Measurements from ENCODE around the gene MDH1.

MDH1 gene

GRCh38 chr2:63643486-63643885 is 54.7 kb downstream of the MDH1 start:
- ChIA-PET POLR2A (interaction anchor here (0.5 kb wide), 1 partner anchor 55 kb away, joined by 3 read pairs; no protein-coding TSS in a partner anchor), CTCF (no interaction called here)
- no peak for TF ChIP-seq CTCF (IDR thresholded peaks at IDR 0.05; ENCODE audit: insufficient read depth, low read length, missing control alignments)
- no peak for DNase-seq (ENCODE audit: low read depth, low spot score)
- no peak overlapping the region for H3K4me3 ChIP-seq (ENCODE audit: low read depth, low read length)

GRCh38 chr2:63648632-63649031 is 59.9 kb downstream of the MDH1 start:
- no peak for TF ChIP-seq CTCF (IDR thresholded peaks at IDR 0.05; ENCODE audit: insufficient read depth, low read length, missing control alignments)
- ChIA-PET CTCF (no interaction called here), POLR2A (no interaction called here)
- no peak for DNase-seq (ENCODE audit: low read depth, low spot score)
- H3K4me3 ChIP-seq (ENCODE audit: low read depth, low read length) = no peak overlapping the region

DNA sequence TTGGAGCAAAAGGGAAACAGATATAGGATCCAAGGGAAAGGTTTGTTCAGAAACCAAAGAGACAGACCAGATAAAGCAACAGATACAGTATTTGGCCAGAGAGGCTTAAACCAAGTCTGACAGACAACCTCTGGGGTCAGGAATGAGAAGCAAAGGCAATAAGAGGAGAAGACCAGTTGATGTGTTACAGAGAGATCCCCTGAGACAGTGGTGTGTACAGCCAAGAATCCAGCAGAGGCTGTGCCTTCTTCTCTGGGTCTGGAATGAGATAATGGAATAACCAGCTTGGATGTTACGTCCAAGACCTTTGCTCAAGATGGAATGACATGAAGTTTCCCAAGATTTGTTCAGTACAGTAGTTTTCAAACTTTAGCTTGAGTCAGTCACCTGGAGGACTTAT is 61.1 kb downstream of the MDH1 start:
- ChIA-PET POLR2A (no interaction called here), CTCF (no interaction called here)
- no peak for TF ChIP-seq CTCF (IDR thresholded peaks at IDR 0.05; ENCODE audit: insufficient read depth, low read length, missing control alignments)
- DNase-seq (ENCODE audit: low read depth, low spot score) = no peak
- H3K4me3 ChIP-seq (ENCODE audit: low read depth, low read length) = no peak overlapping the region

DNA sequence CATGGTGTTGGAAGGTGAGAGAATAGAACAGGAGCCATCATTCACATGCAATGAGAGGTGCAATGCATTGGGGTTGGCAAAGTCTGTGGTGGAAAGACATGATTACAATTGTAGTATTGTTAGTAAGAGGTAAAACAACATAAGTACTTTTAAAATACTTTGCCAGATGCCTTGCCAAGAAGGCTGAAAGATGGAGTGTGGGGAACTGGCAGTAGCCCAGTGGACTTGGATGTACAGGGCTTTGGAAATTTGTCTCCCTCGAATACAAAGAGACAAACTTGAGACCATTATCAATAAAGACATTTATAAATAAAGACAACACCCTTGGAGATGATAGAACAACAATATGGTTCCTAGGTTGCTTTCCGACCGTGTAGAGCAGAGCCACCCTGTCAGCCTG is 62.0 kb downstream of the MDH1 start:
- CTCF ChIA-PET = no interaction called here
- H3K4me3 ChIP-seq (ENCODE audit: low read depth, low read length) = no peak overlapping the region
- no peak for DNase-seq (ENCODE audit: low read depth, low spot score)
- POLR2A ChIA-PET = no interaction called here
- no peak for TF ChIP-seq CTCF (IDR thresholded peaks at IDR 0.05; ENCODE audit: insufficient read depth, low read length, missing control alignments)

DNA sequence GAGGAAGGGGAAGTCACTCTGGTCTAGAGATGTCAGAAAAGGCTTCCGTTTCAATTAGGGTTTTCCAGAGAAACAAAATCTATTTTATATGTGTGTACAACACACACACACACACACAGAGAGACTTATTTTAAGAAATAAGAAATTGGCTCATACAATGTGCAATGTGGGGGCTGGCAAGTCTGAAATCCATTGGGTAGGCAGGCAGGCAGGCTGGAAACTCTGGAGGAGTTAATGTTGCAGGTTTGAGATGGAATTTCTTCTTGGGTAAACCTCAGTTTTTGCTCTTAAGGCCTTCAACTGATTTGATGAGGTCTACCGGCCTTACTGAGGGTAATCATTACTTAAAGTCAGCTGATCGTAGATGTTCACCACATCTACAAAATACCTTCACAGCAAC is 62.6 kb downstream of the MDH1 start:
- no peak overlapping the region for H3K4me3 ChIP-seq (ENCODE audit: low read depth, low read length)
- no peak for DNase-seq (ENCODE audit: low read depth, low spot score)
- POLR2A ChIA-PET = no interaction called here
- TF ChIP-seq CTCF (IDR thresholded peaks at IDR 0.05; ENCODE audit: insufficient read depth, low read length, missing control alignments) = no peak
- CTCF ChIA-PET = no interaction called here

DNA sequence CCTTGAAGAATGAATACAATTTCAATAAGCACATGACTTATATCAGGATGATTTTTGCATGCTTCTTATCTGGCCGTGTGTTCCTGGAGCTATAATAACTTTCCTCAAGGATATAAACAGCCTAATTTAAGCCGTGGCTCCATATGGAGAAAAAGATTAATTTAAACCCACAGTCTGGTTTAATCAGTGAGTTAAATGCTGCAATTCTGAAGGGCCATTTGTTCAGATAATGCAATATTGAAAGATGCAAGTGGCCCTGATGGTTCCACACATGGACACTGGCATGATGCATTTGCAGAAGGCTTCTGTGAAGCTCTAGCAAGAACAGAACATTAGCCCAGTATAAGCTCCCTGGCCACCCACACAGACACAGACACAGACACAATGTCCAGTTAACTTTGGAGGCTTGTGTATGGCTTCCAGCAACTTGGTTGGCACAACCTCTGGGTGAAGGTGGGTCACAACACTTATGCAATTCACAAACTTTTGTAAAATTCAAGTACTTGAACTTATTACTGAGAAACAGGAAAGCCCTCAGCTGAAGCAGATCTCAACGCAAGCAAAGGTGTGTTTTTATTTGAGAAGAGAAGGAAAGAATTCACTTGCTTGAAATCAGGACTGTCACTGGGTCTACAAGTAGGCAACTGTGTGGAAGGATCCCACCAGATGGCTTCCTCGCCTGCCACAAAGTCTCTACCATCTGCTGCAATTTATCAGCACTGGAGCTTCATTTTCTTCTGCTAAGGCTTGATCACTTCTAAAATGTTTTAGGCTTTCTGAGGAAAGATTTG is 63.3 kb downstream of the MDH1 start:
- no peak overlapping the region for H3K4me3 ChIP-seq (ENCODE audit: low read depth, low read length)
- no peak for TF ChIP-seq CTCF (IDR thresholded peaks at IDR 0.05; ENCODE audit: insufficient read depth, low read length, missing control alignments)
- CTCF ChIA-PET = no interaction called here
- no peak for DNase-seq (ENCODE audit: low read depth, low spot score)
- POLR2A ChIA-PET = no interaction called here
